Measurements from ENCODE around the gene RAPGEF4. TPM values are rescaled to one million over a fixed set of nuclear protein-coding genes. Genes with fewer than 3 reads are reported as not detected.

The RAPGEF4 gene
- polyA plus RNA-seq, 3 donors = not detected

GRCh38 chr2:173099271-173099670 lies 363.6 kb downstream of the RAPGEF4 start:
- Histone ChIP-seq H3K27me3 (ENCODE audit: control insufficient read depth in 2 of 2, insufficient read depth in 2 of 2, low read length in 2 of 2) (no peaks in the 10 kb centered on the region), H3K4me3 (replicated peaks in 1 of 3; ENCODE audit: low read depth in 2 of 3, low read length in 3 of 3) (no peak overlapping the region), H3K9ac (ENCODE audit: insufficient read depth, low read length, poor library complexity, severe bottlenecking) (no peak overlapping the region), H3K36me3 (replicated peaks in 1 of 2; ENCODE audit: control insufficient read depth in 1 of 2, insufficient read depth in 2 of 2, low read length in 2 of 2) (peaks cover 6 to 66% of the 10 kb centered on the region in 2 donors), H3K4me2 (replicated peaks; ENCODE audit: extremely low read depth, low read length, poor library complexity, severe bottlenecking) (no peak overlapping the region), H3K79me2 (ENCODE audit: insufficient read depth, low read length) (peaks cover 2% of the 10 kb centered on the region), H3K27ac (ENCODE audit: low read depth in 1 of 2, low read length in 2 of 2) (no peak overlapping the region), H2AFZ (ENCODE audit: insufficient read depth, low read depth, low read length, poor library complexity, severe bottlenecking) (no peak overlapping the region), H3K9me3 (replicated peaks in 1 of 2; ENCODE audit: control insufficient read depth in 1 of 2, insufficient read depth in 1 of 2, low read length in 2 of 2) (no peaks in the 10 kb centered on the region), H4K20me1 (ENCODE audit: insufficient read depth, low read length) (peaks cover 11% of the 10 kb centered on the region), H3K4me1 (ENCODE audit: control insufficient read depth in 1 of 2, insufficient read depth in 2 of 2, low read length in 2 of 2) (no peaks in the 10 kb centered on the region)
- intact Hi-C loops (cut with micrococcal nuclease) = no loop called here
- Mint-ChIP-seq H3K27me3 (ENCODE audit: low read depth in 3 of 3) (no peaks in the 10 kb centered on the region), H3K9me3 (no peaks in the 10 kb centered on the region), H3K27ac (peak overlapping the region in 1 of 7 donors; percentile 20), H3K36me3 (peaks cover 39 to 51% of the 10 kb centered on the region in 2 donors), H3K4me1 (peaks cover 7% of the 10 kb centered on the region), H3K4me3 (no peak overlapping the region)
- WGBS (ENCODE audit: insufficient coverage) = no CpG with 5 or more reads among the region's 2 CpGs
- DNase-seq = no peak
- no peak for TF ChIP-seq CTCF (IDR thresholded peaks at IDR 0.05)

- Histone ChIP-seq H3K4me1 (ENCODE audit: control insufficient read depth in 1 of 2, insufficient read depth in 2 of 2, low read length in 2 of 2) (no peaks in the 10 kb centered on the region), H4K20me1 (ENCODE audit: insufficient read depth, low read length) (peaks cover 9% of the 10 kb centered on the region), H3K4me2 (replicated peaks; ENCODE audit: extremely low read depth, low read length, poor library complexity, severe bottlenecking) (no peak overlapping the region), H3K27ac (ENCODE audit: low read depth in 1 of 2, low read length in 2 of 2) (no peak overlapping the region), H3K79me2 (ENCODE audit: insufficient read depth, low read length) (no peaks in the 10 kb centered on the region), H3K9ac (ENCODE audit: insufficient read depth, low read length, poor library complexity, severe bottlenecking) (no peak overlapping the region), H3K36me3 (replicated peaks in 1 of 2; ENCODE audit: control insufficient read depth in 1 of 2, insufficient read depth in 2 of 2, low read length in 2 of 2) (peaks cover 6 to 61% of the 10 kb centered on the region in 2 donors), H3K9me3 (replicated peaks in 1 of 2; ENCODE audit: control insufficient read depth in 1 of 2, insufficient read depth in 1 of 2, low read length in 2 of 2) (no peaks in the 10 kb centered on the region), H3K27me3 (ENCODE audit: control insufficient read depth in 2 of 2, insufficient read depth in 2 of 2, low read length in 2 of 2) (no peaks in the 10 kb centered on the region), H3K4me3 (replicated peaks in 1 of 3; ENCODE audit: low read depth in 2 of 3, low read length in 3 of 3) (no peak overlapping the region), H2AFZ (ENCODE audit: insufficient read depth, low read depth, low read length, poor library complexity, severe bottlenecking) (no peak overlapping the region)
- no peak overlapping the region for H3K4me3 Mint-ChIP-seq
- H3K4me1 Mint-ChIP-seq = peaks cover 7% of the 10 kb centered on the region
- intact Hi-C loops (cut with micrococcal nuclease) = no loop called here
- no peaks in the 10 kb centered on the region for H3K9me3 Mint-ChIP-seq
- TF ChIP-seq CTCF (IDR thresholded peaks at IDR 0.05) = no peak
- no peaks in the 10 kb centered on the region for H3K27me3 Mint-ChIP-seq (ENCODE audit: low read depth in 3 of 3)
- no peak for DNase-seq
- H3K27ac Mint-ChIP-seq = no peak overlapping the region
- peaks cover 39 to 49% of the 10 kb centered on the region in 2 donors for H3K36me3 Mint-ChIP-seq
- no CpG with 5 or more reads among the region's 2 CpGs for WGBS (ENCODE audit: insufficient coverage)
Measured at GRCh38 chr2:173099804-173100203, 364.2 kb downstream of the RAPGEF4 start.
